ENCODE data around the gene ZNF560. TPM values are rescaled to one million over a fixed set of nuclear protein-coding genes. Genes with fewer than 3 reads are reported as not detected.

The ZNF560 gene
- total RNA-seq, 1 experiment from 2014 or later: 4.4 TPM

Other genes with a start within 250 kb of the ZNF560 start
- not detected in 3 replicates for gene OR7E24, start 247.7 kb downstream of the ZNF560 start, total RNA-seq (2021)
- 3.2 to 5.9 TPM (median 3.7 TPM) in 3 replicates for gene ZNF699, start 188.8 kb downstream of the ZNF560 start, total RNA-seq (2021)
- 12.5 to 15.1 TPM (median 12.9 TPM) in 3 replicates for gene ZNF559, start 174.4 kb downstream of the ZNF560 start, total RNA-seq (2021)
- 4.0 to 5.5 TPM (median 5.5 TPM) in 3 replicates for gene ZNF177, start 135.6 kb downstream of the ZNF560 start, total RNA-seq (2021)
- gene ZNF266, start 63.0 kb downstream of the ZNF560 start, total RNA-seq (2021): 14.0 to 19.4 TPM (median 14.5 TPM) in 3 replicates
- 27.1 to 30.3 TPM (median 27.2 TPM) in 3 replicates for gene ZNF426, start 40.0 kb upstream of the ZNF560 start, total RNA-seq (2021)
- 181 to 203 TPM (median 185 TPM) in 3 replicates for gene ZNF121, start 85.9 kb upstream of the ZNF560 start, total RNA-seq (2021)
- 39.2 to 67.9 TPM (median 40.7 TPM) in 3 replicates for gene ZNF561, start 122.6 kb upstream of the ZNF560 start, total RNA-seq (2021)
- gene ZNF562, start 176.5 kb upstream of the ZNF560 start, total RNA-seq (2021): 18.4 to 24.6 TPM (median 23.1 TPM) in 3 replicates